ENCODE measurements around the gene RHBDF2. TPM values are rescaled to one million over a fixed set of nuclear protein-coding genes. Genes with fewer than 3 reads are reported as not detected.

The RHBDF2 gene
- total RNA-seq, 4 donors from 2014 or later, result 3.8 to 26.1 (median 8.4) TPM

DNA sequence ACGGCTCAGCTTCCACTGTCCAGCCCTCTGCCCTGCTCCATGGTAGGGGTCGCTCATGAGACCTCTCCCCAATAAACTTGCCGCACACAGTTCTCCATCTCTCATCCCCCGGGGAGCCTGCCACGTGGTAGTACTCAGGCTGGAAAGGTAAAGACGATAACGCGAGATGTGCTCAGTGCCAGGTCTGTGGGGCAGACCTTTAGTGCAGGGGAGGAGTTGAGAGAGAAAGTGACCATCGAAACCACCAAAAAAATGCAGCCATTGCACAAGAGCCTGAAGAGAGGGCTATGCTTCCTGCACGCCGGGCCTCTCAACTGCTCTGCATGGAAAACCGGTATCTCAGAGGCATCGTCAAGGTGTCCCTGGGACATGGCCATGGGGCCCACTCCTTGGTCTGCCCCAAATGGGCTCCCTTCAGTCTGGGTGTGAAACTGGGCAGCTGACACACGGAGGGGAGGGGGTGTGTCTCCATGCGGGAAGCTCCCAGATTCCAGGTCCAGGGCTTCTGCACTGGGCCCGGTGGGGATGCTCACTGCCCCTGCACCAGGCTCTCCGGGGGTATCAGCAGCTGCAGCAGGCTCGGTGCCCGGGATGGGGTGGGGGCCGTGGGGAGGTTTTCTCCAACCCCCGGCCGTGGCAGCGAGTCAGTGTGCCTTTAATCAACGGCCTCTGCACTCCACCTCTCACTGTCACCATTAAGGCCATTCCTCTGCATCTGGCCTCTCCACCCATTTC lies 38.5 kb downstream of the RHBDF2 start:
- DNase-seq, result no peak
- H3K9me3 ChIP-seq, result no peaks in the 10 kb centered on the region
- H3K27me3 ChIP-seq, result no peaks in the 10 kb centered on the region
- H3K4me1 ChIP-seq, result no peaks in the 10 kb centered on the region
- no peaks in the 10 kb centered on the region for H3K36me3 ChIP-seq
- no peak overlapping the region for H3K4me3 ChIP-seq
- TF ChIP-seq, protein P1, sequence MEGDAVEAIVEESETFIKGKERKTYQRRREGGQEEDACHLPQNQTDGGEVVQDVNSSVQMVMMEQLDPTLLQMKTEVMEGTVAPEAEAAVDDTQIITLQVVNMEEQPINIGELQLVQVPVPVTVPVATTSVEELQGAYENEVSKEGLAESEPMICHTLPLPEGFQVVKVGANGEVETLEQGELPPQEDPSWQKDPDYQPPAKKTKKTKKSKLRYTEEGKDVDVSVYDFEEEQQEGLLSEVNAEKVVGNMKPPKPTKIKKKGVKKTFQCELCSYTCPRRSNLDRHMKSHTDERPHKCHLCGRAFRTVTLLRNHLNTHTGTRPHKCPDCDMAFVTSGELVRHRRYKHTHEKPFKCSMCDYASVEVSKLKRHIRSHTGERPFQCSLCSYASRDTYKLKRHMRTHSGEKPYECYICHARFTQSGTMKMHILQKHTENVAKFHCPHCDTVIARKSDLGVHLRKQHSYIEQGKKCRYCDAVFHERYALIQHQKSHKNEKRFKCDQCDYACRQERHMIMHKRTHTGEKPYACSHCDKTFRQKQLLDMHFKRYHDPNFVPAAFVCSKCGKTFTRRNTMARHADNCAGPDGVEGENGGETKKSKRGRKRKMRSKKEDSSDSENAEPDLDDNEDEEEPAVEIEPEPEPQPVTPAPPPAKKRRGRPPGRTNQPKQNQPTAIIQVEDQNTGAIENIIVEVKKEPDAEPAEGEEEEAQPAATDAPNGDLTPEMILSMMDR (IDR thresholded peaks at IDR 0.05), result no peak
- no peak for TF ChIP-seq POLR2A (IDR thresholded peaks at IDR 0.05)
- intact Hi-C loops (cut with DNase I; ENCODE audit: low total_unique reads), result no loop called here
- no peak overlapping the region for H3K27ac ChIP-seq

DNA sequence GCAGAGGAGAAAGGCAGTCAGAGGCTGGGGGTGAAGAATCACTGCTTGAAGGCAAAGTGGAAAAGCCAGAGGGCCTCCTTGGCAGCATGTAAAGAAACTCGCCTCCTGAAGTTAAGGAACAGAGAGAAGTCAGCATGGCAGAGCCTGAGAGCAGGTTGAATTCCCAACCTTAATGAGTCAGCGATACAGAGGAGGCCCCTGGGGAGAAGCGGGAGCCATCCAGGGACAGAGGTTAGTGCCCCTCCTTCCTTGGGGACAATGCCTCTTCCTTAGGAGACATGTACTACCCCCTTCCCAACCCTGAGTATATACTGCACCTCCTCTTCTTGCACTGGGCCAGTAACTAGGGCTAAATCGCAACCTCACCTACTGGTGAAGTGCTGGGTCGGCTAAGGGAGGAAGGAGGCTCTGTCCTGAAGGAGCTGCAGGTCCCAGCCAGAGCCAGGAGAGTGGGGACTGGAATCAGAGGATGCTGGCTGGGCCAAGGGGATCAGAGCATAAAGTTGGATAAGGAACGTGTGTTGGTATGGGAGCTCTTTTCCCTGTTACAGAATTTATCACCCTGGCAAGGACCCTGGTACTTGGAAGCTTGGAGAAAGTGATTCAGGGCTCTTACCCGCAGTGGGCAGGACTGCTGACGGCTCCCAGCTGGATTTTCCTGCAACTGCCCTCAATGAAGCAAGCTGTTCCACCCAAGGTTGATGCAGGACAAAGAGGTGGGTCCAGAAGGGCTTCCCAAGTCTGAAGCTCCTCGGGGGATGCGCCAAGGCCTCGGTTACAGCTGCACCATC lies 39.3 kb downstream of the RHBDF2 start:
- TF ChIP-seq, protein P1 (IDR thresholded peaks at IDR 0.05), result no peak
- DNase-seq, result no peak
- Histone ChIP-seq H3K27me3 (no peaks in the 10 kb centered on the region), H3K9me3 (no peaks in the 10 kb centered on the region), H3K36me3 (no peaks in the 10 kb centered on the region), H3K4me3 (no peak overlapping the region), H3K4me1 (no peaks in the 10 kb centered on the region), H3K27ac (no peak overlapping the region)
- intact Hi-C loops (cut with DNase I; ENCODE audit: low total_unique reads), result no loop called here

DNA sequence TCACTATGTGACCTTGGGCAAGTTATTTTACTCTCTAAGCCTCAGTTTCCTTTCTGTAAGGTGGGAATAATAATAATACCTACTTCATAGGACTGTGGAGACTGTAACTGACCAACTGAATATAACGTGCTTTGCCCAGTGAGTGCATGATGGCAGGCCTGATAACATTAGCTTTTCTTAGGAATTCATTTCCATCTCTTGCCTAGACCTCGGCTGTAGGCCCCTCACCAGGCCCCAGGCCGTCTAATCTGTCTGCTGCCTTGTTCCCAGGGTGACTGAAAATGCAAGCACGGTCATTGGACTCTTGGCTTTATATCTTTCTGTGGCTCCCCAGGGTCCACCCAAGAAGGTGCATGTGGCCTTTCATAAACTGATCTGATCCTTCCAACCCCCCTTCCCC lies 41.5 kb downstream of the RHBDF2 start:
- no peak for TF ChIP-seq POLR2A (IDR thresholded peaks at IDR 0.05)
- TF ChIP-seq, protein P1 (IDR thresholded peaks at IDR 0.05), result no peak
- intact Hi-C loops (cut with DNase I; ENCODE audit: low total_unique reads), result no loop called here

DNA sequence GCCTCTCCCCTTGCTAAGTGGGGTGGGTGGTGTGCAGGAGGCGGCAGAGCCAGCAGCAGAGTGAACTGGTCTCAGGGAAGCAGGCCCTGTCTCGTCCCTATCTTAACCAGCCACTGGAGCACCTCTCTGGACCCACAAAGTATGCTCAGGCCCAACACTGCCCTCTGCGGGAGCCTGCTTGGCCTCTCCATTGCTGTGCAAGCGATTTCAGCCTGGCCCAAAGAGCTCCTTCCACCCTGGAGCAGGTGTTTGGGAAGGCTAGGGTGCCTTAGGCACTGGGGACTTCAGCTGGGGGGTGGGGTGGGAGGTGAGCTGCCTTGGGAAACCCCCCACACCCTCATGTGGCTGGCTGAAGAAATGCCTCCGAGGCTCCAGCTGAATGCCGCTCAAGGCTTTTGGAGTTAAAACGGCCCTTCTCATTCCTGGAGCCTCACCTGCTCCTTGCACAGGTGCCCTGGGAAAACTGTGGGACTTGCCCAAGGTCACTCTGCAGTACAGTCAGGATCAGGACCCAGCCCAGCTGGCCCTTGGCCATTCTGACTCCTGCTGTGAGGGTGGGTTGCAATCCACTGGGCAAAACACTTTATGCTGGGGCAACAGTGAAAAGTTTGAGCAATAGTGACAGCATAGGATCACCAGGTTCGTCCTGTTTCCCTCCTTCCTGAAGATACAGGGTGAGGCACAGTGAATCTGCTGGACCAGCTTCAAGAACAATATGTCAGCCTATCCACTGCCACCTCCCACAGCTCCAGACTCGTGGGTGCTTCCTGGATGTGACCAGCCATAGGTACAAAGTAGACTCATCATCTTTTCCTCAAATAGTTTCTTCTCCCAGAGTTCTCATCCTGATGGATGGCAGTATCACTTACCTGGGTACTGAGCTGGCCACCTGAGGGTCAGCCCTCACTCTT lies 42.4 kb downstream of the RHBDF2 start:
- Histone ChIP-seq H3K4me3 (no peak overlapping the region), H3K27me3 (no peaks in the 10 kb centered on the region), H3K4me1 (no peaks in the 10 kb centered on the region), H3K9me3 (no peaks in the 10 kb centered on the region), H3K36me3 (no peaks in the 10 kb centered on the region), H3K27ac (no peak overlapping the region)
- intact Hi-C loops (cut with DNase I; ENCODE audit: low total_unique reads), result no loop called here
- no peak for TF ChIP-seq POLR2A (IDR thresholded peaks at IDR 0.05)
- TF ChIP-seq, protein P1 (IDR thresholded peaks at IDR 0.05), result no peak
- no peak for DNase-seq

More for the DNA sequence above, 41.5 kb downstream of the RHBDF2 start:
- Histone ChIP-seq H3K9me3 (no peaks in the 10 kb centered on the region), H3K27me3 (no peaks in the 10 kb centered on the region), H3K4me1 (no peaks in the 10 kb centered on the region), H3K36me3 (no peaks in the 10 kb centered on the region), H3K4me3 (no peak overlapping the region), H3K27ac (no peak overlapping the region)
- no peak for DNase-seq

Data from uterus (tissue), 4 donors.